ENCODE results near the gene TTC12.

DNA sequence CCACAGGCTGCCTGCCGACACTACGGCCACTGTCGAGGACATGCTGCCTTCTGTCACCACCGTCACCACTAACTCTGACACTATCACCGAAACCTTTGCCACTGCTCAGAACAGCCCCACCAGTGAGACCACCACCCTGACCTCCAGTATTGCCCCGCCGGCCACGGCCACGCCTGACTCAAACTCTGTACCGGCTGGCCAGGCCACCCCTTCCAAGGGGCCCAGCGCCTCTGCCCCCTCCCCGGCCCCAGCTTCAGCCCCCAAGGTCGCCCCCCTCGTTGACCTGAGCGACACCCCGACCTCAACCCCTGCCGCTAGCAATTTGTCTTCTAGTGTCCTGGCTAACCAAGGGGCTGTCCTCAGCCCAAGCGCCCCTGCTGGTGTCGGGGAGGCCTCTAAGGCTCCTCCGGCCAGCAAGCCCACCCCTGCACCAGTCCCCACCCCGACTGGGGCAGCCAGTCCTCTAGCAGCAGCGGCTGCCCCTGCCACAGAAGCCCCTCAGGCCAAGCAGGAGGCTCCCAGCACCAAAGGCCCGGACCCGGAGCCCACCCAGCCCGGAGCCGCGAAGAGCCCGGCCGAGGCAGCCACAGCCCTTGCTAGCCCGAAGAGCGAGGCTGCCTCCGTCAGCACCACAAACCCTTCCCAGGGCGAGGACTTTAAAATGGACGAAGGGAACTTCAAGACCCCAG lies 41.3 kb upstream of the TTC12 start:
- no peak for TF ChIP-seq POLR2AphosphoS5 (IDR thresholded peaks at IDR 0.05; ENCODE audit: borderline replicate concordance, low read depth, low read length)
- TF ChIP-seq EZH2 (IDR thresholded peaks at IDR 0.05): no peak
